Inflammatory macrophage treated with lipopolysaccharide for 1 hour (primary cell): ENCODE data around the gene PALM3.
"Not testable (repeated sequence)": the region's sequence is repeated elsewhere in the genome, so short reads cannot be mapped to it uniquely, and the experiment has no call there.

Experiments used
- DNase-seq, 2 donors: peaks; one replicate each; pipeline ENCODE4 v3.0.0-alpha.2; 2020 to 2022

The PALM3 gene

DNA sequence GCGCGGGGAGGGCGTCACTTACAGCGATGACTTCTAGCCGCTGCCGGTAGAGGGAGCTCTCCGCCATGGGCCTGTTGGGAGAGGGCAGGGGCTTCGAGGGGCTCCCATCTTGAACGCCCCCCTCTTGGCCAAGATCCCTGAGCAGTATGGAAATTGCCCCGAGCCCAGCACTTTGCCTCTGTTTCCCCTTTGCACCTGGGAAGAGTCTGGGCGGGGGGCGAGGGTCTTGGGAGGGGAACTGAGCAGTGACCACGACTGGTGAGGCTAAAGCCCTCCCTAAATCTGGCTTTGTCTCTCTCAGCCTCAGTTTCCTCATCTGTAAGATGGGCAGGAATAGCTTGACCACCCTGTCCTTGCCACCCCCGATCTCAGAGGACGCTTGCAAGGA is 2.8 kb downstream of the PALM3 start:
- DNase-seq, result no peak

DNA sequence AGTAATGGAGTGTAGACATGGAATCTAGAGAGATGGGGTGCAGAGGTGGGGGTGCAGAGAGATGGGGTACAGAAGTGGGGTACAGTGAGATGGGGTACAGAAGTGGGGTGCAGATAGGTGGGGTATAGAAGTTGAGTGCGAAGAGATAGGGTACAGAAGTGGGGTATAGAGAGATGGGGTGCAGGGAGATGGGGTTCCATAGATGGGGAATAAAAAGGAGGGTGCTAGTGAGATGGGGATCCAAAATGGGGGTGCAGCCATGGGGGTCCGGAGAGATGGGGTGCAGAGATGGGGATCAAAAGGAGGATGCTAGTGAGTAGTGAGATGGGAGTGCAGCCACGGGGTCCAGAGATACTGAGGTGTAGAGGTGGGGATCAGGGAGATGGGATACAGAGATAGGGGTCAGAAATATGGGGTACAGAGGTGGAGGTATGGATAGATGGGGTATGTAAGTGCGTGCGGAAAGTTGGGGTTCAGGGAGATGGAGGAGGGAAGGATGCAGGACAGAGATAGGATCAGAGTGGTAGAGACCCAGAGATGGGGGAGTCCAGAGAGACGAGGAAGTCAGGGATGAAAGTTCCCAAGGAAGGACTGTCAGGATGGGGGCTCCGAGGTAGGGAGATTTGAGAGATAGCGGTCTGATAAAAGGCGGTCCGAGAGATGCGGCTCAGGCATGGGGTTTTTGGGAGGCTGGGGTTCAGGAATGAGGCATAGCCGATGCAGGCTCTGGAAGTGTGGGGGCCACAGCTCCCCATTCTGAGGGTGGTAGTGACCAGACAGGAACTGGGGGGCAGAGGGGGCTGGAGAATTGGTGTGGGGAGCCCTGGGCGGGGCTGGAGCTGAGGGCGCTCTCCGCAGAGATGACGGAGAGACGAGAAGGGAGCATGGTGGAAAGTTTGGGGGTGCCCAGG is 3.4 kb downstream of the PALM3 start:
- no peak for DNase-seq

DNA sequence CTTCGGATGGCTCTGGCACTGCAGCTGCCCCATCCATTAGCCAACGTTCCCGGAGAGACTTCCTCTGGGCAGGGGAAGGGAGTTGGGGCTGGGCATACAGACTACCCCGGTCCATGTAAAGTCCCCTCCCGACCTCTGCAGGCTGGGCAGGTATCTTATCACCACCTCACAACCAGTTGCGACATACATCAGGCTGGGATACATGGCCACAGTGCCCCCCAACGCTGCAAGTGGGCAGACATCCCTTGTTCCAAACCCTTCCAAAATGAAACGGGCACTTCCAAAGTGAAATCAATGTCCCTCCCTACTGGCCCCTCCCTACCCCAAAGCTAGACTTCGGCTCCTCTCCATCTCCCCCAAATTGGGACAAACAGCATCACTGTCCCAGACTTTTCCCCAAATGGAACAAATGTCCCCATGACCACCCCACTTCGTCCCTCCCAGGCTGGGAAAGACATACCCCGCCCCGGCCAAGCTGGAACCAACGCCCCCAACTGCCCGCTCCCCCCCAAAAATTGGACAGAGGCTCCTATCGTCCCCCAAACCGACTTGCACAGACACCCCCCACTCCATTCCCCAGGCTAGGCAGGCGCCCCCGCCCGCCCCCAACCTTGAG is 5.0 kb downstream of the PALM3 start:
- no peak for DNase-seq

DNA sequence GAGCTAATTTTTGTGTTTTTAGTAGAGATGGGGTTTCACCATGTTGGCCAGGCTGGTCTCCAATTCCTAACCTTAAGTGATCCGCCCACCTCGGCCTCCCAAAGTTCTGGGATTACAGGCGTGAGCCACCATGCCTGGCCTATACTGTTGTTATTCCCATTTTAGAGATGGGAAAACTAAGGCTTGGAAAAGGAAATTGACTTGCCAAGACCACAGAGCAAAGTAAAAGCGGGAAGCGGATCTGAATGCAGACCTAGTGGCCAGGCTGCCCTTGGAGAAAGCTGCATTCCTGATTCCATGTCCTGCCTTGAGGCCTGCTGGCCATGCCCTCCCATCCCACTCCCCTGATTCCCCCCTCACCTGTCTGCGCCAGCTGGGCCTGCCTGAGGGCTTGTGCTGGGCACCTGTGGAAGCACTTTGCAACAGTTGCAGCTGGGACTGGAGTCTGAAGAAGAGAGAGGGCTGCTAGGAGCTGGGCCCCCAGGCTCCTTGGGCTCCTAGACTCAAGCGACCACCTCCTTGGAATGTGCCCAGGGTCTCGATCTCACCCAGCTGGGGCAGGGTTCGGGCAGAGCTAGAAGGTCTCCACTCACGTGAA is 5.7 kb downstream of the PALM3 start:
- DNase-seq, result no peak

DNA sequence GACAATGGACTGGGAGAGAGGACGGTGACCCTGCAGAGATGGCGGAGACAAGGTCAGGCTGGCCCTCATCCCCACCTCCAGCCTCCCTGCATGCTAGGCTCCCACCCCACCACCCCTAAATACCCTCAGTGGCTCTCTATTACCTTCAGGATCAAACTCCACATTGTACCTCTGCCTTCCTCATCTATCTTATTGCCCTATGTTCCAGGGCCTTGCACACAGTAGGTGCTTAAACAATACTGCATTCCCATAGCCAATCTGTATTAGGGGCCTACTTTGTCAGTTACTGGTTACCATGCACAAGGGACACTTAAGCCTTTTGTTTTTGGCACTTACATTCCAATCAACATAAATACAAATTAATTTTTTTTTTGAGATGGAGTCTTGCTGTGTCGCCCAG is 6.5 kb downstream of the PALM3 start:
- DNase-seq, result no peak

DNA sequence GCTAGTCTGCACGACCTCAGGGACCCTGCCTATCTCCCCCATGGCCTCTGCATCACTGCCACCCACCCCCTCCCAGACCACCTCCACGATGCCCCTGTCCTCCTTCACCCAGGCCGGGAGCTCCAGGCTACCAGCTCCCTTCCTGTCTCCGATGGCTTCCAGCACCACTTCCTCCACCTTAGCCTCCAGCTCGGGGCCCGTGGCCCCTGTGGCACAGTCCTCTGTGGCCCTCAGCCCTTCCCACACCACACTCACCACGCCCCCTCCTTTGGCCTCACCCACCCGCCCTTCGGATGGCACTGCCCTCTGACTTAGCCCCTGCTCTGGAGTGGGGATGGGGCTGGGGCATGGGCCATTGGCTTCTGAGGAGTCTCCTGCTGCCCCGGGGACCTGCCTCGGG is 7.2 kb downstream of the PALM3 start:
- no peak for DNase-seq

DNA sequence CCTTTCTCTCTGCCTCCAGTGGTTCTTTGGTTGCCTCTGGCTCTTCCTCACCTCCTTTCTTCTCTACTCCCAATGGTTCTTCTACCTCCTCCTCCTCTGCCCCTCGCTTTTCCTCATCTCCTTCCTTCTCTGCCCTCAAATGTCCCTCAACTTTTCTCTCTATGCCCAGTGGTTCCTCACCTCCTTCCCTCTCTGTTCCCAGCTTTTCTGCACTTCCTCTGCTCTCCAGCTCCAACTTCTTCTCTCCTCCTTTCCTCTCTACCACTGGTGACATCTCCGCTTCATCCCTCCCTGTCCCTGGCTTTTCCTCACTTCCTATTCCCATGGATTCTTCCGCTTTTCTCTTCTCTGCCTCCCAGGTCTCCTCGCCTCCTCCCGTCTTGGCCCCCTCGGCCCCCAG is 7.8 kb downstream of the PALM3 start:
- no peak for DNase-seq

DNA sequence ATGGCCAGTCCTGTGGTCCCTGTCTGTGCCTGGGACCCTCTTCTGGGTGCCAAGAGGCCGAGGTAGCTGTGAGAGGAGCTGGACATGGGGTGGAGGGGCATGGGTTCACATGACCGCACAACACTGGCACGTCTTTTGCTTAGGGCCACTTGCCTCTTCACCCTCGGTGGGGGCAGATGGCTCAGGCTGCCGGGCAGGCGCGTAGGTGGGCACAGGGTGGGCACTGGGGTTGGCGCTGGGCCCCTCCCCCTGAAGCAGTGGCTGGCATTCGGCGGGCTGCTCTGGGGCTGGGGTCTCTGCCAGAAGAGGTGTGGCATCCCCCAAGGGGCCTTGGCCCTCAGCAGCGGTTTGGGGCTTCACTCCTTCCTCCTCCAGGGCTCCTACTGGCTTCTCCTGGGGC is 8.4 kb downstream of the PALM3 start:
- DNase-seq, result no peak

DNA sequence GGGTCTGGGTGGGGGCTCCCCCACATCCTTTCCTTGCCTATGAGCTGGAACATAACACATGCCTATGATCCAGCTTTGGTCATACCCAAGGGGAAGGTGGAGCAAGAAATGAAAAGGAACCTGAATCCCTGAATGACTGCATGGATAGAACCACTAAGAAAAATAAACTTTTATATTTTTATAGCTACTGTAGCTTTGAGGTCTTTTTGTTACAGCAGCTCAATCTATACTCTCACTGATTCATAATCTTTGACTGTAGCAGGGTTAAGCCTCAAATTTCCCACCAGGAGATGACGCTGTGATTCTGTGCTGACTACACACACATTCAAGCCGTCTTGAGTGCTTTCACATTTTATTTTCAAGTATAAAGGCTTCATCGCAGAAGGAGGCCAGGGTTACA is 8.8 kb downstream of the PALM3 start:
- no peak for DNase-seq

DNA sequence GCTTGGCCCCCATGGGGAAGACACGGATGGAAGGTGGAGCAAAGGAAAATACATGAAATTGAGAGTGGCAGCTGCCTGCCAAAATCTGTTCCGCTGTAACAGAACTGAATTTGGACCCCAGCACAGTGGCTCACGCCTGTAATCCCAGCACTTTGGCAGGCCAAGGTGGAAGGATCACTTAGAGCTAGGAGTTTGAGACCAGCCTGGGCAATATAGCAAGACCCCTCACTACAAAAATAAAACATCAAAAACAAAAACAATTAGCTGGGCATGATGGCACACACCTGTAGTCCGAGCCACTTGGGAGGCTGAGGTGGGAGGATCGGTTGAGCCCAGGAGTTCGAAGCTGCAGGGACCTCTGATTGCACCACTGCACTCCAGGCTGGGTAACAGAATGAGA is 9.4 kb downstream of the PALM3 start:
- no peak for DNase-seq

DNA sequence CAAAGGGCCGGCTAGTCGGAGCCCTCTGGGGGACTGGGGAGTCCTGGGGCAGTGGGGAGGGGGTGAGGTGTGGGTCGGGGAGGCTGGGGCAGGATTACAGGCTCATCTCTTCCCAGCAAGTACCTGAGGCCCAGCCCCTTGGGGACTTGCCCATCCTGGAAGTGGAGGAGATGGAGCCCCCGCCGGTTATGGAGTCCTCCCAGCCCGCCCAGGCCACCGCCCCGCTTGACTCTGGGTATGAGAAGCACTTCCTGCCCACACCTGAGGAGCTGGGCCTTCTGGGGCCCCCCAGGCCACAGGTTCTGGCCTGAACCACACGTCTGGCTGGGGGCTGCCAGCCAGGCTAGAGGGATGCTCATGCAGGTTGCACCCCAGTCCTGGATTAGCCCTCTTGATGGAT is 9.9 kb downstream of the PALM3 start:
- DNase-seq, result no peak

DNA sequence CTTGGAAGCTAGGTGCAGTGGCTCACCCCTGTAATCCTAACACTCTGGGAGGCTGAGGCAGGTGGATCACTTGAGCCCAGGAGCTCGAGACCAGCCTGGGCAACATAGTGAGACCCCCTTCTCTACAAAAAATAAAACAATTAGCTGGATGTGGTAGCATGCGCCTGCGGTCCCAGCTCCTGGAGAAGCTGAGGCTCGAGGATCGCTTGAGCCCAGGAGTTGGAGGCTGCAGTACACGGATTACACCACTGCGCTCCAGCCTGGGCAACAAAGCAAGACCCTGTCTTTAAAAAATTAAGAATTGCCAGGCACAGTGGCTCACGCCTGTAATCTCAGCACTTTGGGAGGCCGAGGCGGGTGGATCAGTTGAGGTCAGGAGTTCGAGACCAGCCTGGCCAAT is 10.9 kb downstream of the PALM3 start:
- not testable (repeated sequence) for DNase-seq

DNA sequence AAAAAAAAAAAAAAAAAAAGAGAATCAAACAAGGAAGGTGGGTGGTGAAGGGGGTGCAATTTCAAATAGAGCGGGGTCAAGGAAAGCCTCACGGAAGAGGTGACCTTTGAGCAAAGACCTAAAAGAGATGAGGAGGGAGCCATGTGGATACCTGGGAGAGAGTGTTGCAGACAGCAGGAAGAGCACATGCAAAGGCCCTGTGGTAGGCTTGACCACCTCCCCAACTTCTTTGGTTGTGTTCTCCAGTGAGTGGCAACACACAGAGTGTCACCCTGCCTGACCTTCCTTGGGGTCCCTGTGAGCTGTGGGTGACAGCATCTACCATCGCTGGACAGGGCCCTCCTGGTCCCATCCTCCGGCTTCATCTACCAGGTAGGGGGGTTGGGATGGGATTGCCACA is 11.4 kb downstream of the PALM3 start:
- DNase-seq, result no peak

DNA sequence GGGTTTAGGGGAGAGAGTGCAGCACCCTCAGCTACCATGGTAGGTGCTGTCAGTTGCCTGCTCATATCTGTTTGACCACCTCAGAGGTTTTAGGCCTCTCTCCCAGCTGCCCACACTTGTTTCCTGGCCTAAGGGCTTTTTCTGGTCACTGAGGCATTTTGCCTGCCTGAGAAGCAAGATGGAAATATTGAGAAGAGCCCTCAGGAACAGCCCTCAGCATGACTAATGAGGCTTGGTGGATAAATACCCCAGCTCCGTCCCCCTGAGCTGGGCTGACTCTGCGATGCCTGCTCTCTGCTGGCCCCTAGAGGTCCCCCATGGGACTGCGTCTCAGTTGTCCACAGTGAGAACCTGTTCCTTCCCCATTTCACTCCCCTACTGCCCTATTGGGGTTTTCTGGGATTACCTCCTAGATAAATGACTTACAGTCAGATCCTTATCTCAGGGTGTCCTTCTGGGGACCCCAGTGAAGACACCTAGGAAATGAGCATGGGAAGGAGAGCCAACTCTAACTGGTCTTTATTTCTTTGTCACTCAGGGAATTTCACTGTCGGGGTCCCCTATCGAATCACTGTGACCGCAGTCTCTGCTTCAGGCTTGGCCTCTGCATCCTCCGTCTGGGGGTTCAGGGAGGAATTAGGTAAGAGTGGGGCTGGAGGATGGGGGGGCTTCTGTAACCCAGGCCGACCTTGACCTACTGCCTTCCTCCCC is 13.3 kb downstream of the PALM3 start:
- peak; percentile 60 to 93 for DNase-seq

DNA sequence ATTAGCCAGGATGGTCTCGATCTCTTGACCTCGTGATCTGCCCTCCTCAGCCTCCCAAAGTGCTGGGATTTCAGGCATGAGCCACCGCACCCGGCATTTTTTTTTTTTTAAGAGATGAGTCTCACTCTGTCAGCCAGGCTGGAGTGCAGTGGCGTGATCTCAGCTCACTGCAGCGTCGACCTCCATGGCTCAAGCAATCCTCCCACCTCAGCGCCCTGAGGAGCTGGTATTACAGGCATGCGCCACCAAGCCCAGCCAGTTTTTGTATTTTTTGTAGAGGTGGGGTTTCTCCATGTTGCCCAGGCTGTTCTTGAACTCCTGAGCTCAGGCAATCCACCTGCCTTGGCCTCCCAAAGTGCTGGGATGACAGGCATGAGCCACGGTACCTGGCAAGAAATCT is 14.0 kb downstream of the PALM3 start:
- DNase-seq, result not testable (repeated sequence)

DNA sequence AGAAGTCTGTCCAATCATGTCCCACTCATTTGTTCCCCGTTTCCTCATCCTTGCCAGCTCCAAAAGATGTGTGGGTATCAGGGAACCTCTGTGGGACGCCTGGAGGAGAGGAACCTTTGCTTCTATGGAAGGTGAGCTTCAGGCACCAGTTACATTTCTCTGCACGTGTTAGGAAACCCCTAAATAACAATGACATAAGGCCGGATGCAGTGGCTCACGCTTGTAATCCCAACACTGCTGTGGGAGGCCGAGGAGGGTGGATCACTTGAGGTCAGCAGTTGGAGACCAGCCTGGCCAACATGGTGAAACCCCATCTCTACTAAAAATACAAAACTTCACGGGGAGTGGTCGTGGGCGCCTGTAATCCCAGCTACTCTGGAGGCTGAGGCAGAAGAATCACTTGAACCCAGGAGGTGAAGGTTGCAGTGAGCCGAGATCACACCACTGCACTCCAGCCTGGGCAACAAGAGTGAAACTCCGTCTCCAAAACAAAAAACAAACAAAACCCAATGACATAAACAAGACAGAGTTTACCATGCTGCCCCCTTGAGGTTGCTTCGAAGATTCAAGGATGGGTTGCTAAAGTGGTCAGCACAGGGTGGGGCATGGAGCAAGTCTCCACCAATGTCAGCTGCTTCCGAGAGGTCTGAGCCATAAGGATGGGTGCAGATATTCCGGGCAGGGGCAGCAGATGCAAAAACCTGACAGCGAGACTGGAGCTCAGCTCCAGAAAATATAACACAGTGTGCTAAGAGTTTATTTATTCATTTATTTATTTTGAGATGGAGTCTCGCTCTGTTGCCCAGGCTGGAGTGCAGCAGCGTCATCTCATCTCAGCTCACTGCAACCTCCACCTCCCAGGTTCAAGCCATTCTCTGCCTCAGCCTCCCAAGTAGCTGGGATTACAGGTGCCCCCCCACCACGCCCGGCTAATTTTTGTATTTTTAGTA is 18.9 kb downstream of the PALM3 start:
- DNase-seq, result peak; percentile 63 to 73

DNA sequence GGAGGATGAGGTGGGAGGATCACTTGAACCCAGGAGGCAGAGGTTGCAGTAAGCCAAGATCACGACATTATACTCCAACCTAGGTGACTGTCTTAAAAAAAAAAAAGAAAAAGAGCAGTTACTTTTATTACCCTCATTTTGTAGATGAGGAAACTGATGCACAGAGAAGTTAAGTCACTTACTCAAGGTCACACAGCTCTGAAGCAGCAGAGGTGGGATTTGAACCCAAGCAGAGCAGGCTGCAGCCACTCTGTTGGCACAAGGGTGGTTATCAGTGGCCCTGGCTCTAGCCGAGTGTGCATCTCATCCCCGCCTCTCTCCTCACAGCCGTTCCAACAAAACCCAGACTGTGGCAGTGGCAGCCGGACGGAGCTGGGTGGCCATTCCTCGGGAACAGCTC is 22.7 kb downstream of the PALM3 start:
- DNase-seq, result no peak

DNA sequence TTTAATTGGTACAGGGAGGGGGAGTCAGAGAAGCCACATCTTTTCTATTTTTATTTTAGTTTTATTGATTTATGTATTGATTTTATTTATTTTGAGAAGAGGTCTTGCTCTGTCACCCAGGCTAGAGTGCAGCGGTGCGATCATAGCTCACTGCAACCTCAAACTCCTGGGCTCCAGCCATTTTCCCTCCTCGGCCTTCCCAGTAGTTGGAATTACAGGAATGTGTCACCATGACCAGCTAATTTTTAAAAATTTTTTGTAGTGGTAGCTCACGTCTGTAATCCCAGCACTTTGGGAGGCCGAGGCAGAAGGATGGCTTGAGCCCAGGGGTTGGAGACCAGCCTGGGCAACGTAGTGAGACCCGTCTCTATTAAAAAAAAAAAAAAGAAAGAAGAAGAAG is 26.2 kb downstream of the PALM3 start:
- DNase-seq, result no peak

DNA sequence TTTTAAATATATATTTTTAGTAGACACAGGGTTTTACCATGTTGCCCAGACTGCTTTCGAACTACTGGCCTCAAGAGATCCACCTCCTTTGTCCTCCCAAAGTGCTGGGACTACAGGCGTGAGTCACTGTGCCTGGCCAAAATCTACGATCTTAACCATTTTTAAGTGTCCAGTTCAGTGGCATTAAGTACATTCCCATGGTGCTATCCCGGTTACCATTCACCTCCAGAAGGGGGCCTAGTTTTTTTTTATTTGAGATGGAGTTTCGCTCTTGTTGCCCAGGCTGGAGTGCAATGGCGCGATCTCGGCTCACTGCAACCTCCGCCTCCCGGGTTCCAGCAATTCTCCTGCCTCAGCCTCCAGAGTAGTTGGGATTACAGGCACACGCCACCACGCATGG is 26.7 kb downstream of the PALM3 start:
- DNase-seq, result not testable (repeated sequence)

DNA sequence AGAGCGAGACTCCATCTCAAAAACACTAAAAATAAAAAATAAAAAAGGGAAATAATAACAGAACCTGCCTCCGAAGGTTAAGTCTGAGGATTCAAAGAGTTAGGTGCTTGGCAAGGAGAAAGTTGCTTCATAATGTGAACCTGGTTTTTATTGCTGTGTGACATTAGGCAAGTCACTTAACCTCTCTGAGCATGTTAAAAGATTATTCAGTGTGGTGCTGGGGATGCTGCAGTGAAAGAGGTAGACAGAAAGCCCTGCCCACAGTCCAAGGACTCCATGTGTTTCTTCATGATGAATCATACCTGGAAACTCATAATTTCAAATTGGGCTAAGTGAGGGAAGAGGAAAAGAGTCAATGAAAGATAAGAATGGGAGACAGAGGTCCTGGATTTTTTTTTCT is 27.9 kb downstream of the PALM3 start:
- DNase-seq, result no peak

DNA sequence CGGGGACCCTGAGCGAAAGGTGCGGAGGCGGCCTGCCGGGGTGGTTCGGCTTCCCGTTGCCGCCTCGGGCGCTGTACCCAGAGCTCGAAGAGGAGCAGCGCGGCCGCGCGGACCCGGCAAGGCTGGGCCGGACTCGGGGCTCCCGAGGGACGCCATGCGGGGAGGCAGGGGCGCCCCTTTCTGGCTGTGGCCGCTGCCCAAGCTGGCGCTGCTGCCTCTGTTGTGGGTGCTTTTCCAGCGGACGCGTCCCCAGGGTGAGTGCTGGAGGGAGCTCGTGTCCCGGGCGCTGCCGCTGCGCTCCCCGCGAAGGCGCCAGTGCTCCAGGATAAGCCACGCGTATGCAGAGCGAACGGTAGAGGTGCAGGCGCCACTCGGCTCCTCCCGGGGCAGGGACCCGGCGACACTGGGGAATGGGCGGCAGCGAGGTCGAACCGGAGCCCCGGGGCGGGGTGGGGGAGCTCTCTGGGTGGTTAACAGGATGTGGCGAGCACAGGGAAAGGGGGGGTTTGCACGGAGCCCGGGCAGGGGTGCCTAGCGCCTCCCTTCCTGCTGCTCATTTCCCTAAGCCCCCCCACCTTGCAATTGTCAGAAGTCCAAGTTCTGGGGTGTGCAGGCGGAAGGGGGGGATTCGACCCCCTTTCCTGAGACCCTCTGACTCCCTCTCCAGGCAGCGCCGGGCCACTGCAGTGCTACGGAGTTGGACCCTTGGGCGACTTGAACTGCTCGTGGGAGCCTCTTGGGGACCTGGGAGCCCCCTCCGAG is 30.0 kb downstream of the PALM3 start, which contains the start of gene IL27RA:
Gene IL27RA (plus strand): TSS at position 44 of the 762 bp plus-strand sequence. CDS start 111 bp downstream, at position 155.
- peak; percentile 45 to 59 for DNase-seq
